Parathyroid adenoma (tissue), 2 donors: ENCODE data around the gene KLHDC1.
"Not testable (repeated sequence)": the region's sequence is repeated elsewhere in the genome, so short reads cannot be mapped to it uniquely, and the experiment has no call there.

Source experiments
- H2AFZ ChIP-seq: fragments of 300-600 bp; sonication (generic); one replicate; pipeline ENCODE4 v1.7.0; 2017; ENCODE audit warnings: antibody characterized with exemption, mild to moderate bottlenecking
- H3K27ac ChIP-seq: fragments of 300-600 bp; sonication (generic); one replicate; pipeline ENCODE4 v1.7.0; 2017
- H3K27me3 ChIP-seq: fragments of 300-600 bp; sonication (generic); one replicate; pipeline ENCODE4 v1.7.0; 2017; ENCODE audit warnings: low read length; ENCODE audit not compliant: control insufficient read depth, insufficient read depth
- H3K36me3 ChIP-seq: fragments of 300-600 bp; sonication (generic); one replicate; pipeline ENCODE4 v1.7.0; 2017; ENCODE audit warnings: low read length; ENCODE audit not compliant: control insufficient read depth, insufficient read depth
- H3K4me1 ChIP-seq: fragments of 300-600 bp; sonication (generic); one replicate; pipeline ENCODE4 v1.7.0; 2017; ENCODE audit warnings: control low read depth
- H3K4me2 ChIP-seq: fragments of 300-600 bp; sonication (generic); one replicate; pipeline ENCODE4 v1.7.0; 2017; ENCODE audit warnings: low read length
- H3K4me3 ChIP-seq: fragments of 300-600 bp; sonication (generic); one replicate; pipeline ENCODE4 v1.7.0; 2017; ENCODE audit warnings: low read depth, low read length
- H3K79me2 ChIP-seq: fragments of 300-600 bp; sonication (generic); one replicate; pipeline ENCODE4 v1.7.0; 2017; ENCODE audit warnings: control low read depth
- H3K9ac ChIP-seq: fragments of 300-600 bp; sonication (generic); one replicate; pipeline ENCODE4 v1.7.0; 2017; ENCODE audit warnings: mild to moderate bottlenecking
- H3K9me3 ChIP-seq: fragments of 300-600 bp; sonication (generic); one replicate; pipeline ENCODE4 v1.7.0; 2017; ENCODE audit warnings: low read length; ENCODE audit not compliant: control insufficient read depth
- TF ChIP-seq, protein P1 (sequence below): fragments of 300-600 bp; sonication (generic); IDR thresholded peaks from one replicate; pipeline ENCODE4 v1.7.0; 2017; ENCODE audit warnings: antibody characterized with exemption, mild to moderate bottlenecking
- donor health status: primary hyperparathyroidism.

The KLHDC1 gene

GRCh38 chr14:49720744-49721143, 27.8 kb downstream of the KLHDC1 start:
- Histone ChIP-seq H3K4me1 (no peaks in the 10 kb centered on the region), H3K79me2 (no peaks in the 10 kb centered on the region), H3K9ac (no peak overlapping the region), H3K4me2 (no peak overlapping the region), H3K4me3 (no peak overlapping the region), H3K27me3 (no peaks in the 10 kb centered on the region), H2AFZ (no peak overlapping the region), H3K36me3 (peaks cover 3% of the 10 kb centered on the region), H3K9me3 (no peaks in the 10 kb centered on the region), H3K27ac (no peak overlapping the region)
- TF ChIP-seq, protein P1, sequence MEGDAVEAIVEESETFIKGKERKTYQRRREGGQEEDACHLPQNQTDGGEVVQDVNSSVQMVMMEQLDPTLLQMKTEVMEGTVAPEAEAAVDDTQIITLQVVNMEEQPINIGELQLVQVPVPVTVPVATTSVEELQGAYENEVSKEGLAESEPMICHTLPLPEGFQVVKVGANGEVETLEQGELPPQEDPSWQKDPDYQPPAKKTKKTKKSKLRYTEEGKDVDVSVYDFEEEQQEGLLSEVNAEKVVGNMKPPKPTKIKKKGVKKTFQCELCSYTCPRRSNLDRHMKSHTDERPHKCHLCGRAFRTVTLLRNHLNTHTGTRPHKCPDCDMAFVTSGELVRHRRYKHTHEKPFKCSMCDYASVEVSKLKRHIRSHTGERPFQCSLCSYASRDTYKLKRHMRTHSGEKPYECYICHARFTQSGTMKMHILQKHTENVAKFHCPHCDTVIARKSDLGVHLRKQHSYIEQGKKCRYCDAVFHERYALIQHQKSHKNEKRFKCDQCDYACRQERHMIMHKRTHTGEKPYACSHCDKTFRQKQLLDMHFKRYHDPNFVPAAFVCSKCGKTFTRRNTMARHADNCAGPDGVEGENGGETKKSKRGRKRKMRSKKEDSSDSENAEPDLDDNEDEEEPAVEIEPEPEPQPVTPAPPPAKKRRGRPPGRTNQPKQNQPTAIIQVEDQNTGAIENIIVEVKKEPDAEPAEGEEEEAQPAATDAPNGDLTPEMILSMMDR: no peak

GRCh38 chr14:49721733-49722435, 29.0 kb downstream of the KLHDC1 start:
- not testable (repeated sequence) for H3K79me2 ChIP-seq, H3K4me2 ChIP-seq, H3K27me3 ChIP-seq, H3K4me1 ChIP-seq, H3K9me3 ChIP-seq, H3K9ac ChIP-seq, H3K27ac ChIP-seq, H3K36me3 ChIP-seq, H3K4me3 ChIP-seq, H2AFZ ChIP-seq

DNA sequence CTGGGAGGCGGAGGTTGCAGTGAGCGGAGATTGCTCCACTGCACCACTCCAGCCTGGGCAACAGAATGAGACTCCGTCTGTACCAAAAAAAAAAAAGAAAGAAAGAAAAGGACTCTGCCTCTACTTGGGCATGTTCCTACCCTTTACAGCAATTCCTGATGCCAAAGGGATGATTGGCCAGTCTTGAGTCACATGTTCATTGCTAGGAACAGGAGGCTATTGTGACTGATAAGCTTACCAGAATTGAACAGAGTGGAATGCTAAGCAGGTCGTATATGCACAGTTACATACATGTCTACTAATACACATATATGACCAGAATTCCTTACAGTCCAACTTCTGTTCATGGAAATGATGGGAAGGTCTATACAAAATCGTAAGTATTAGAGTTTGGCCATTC, 34.3 kb downstream of the KLHDC1 start:
- H3K4me2 ChIP-seq: no peak overlapping the region
- H3K9ac ChIP-seq: no peak overlapping the region
- no peaks in the 10 kb centered on the region for H3K79me2 ChIP-seq
- no peak overlapping the region for H3K4me3 ChIP-seq
- H3K27ac ChIP-seq: no peak overlapping the region
- no peaks in the 10 kb centered on the region for H3K36me3 ChIP-seq
- H3K4me1 ChIP-seq: no peaks in the 10 kb centered on the region
- H2AFZ ChIP-seq: no peak overlapping the region
- no peaks in the 10 kb centered on the region for H3K9me3 ChIP-seq
- H3K27me3 ChIP-seq: no peaks in the 10 kb centered on the region
- TF ChIP-seq, protein P1: no peak

DNA sequence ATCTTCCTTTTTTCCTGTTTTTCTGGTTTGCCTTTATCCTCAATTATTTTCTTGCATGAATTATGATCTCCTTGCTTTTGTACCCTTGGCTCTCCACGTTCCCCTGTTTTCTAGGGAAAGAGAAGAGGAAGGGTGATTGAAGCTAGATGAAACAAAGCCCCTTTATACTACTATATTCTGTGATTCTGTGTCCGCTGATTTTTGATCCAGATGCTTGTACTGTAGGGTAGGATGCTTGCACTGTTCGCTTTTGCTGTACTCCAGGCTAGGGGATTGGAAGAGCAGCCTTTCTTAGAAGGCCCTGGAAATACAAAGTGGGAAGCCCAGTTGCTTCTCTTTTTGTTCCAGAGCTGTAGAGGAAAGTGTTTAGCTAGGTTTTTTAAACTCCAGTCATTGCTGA, 40.0 kb downstream of the KLHDC1 start:
- Histone ChIP-seq H3K27ac (no peak overlapping the region), H3K27me3 (no peaks in the 10 kb centered on the region), H3K4me3 (no peak overlapping the region), H3K9ac (no peak overlapping the region), H2AFZ (no peak overlapping the region), H3K4me2 (no peak overlapping the region), H3K79me2 (no peaks in the 10 kb centered on the region), H3K36me3 (no peaks in the 10 kb centered on the region), H3K4me1 (no peaks in the 10 kb centered on the region), H3K9me3 (no peaks in the 10 kb centered on the region)
- TF ChIP-seq, protein P1: no peak

DNA sequence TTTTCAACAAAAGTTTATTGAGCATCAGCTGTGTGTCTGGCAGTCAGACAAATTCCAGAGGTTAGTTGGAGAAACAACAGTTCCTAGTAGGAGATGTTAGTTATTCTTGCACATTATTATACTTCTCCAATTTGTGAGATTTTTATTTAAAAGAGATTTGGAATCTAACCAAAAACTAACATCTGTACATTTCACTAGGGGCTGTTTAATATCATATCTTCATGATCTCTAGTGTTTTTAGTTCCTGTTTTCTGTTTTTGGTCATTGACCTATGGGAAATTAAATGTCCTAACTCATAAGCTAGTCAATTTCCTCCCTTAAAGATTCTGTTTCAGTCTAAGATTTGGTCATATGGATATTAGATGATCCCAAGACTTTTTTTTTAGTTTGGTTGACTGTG, 40.9 kb downstream of the KLHDC1 start:
- Histone ChIP-seq H3K9ac (no peak overlapping the region), H3K27me3 (no peaks in the 10 kb centered on the region), H3K4me1 (no peaks in the 10 kb centered on the region), H3K79me2 (no peaks in the 10 kb centered on the region), H3K27ac (no peak overlapping the region), H3K4me2 (no peak overlapping the region), H3K9me3 (no peaks in the 10 kb centered on the region), H3K4me3 (no peak overlapping the region), H3K36me3 (no peaks in the 10 kb centered on the region), H2AFZ (no peak overlapping the region)
- TF ChIP-seq, protein P1: no peak

GRCh38 chr14:49735669-49736068, 42.7 kb downstream of the KLHDC1 start:
- H3K4me1 ChIP-seq, H3K79me2 ChIP-seq, H3K9me3 ChIP-seq, H3K36me3 ChIP-seq, H3K27me3 ChIP-seq, H3K4me3 ChIP-seq, H3K27ac ChIP-seq, H3K4me2 ChIP-seq, H3K9ac ChIP-seq, H2AFZ ChIP-seq: not testable (repeated sequence)
